Activated T-cell treated with anti-CD3 and anti-CD28 coated beads, Interleukin-2, amount 50 U/mL, for 48 hours (primary cell): ENCODE measurements around the gene SLC9A7.
A peak's percentile ranks its signal among the peaks of the same experiment; 100 is the strongest.

Source experiments
- DNase-seq, 2 experiments: peaks; one replicate each; pipeline ENCODE4 v3.0.0-alpha.2; 2020

Gene SLC9A7

DNA sequence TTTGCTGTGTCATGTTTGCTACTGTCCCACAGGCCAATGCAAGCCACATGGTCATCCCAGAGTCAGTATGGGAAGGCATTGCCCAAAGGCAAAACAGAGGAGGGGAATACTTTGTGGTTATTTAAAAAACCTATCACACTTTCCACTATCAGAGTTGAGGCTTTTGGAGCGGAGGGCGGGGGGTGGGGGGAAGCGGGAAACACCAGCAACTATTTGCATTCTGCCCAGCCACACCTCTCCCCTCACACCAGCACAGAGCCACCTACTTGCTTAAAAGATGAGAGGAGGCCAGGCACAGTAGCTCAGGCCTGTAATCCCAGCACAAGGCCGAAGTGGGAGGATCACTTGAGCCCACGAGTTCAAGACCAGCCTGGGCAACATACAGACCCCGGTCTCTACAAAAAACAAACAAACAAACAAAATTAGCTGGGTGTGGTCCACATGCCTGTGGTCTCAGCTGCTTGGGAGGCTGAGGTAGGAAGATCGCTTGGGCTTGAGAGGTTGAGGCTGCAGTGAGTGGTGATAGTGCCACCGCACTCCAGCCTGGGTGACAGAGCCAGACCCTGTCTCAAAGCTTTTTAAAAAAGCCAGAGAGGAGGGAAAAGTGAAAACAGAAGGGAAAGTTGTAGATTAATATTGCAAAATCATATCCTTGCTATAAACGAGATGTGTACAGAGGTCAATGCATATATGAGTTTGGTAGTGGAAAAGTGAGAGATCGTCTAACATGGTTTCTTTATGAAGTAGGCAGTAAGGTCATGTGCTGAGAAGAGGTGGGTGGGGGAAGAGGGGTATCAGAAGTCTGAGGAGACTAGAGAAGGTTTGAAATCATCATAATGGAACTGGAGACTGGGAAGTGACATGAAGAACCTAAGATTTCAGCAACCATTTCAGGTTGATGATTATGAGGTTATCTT, 187.2 kb downstream of the SLC9A7 start:
- peak in 1 of 2 experiments; percentile 27 for DNase-seq

DNA sequence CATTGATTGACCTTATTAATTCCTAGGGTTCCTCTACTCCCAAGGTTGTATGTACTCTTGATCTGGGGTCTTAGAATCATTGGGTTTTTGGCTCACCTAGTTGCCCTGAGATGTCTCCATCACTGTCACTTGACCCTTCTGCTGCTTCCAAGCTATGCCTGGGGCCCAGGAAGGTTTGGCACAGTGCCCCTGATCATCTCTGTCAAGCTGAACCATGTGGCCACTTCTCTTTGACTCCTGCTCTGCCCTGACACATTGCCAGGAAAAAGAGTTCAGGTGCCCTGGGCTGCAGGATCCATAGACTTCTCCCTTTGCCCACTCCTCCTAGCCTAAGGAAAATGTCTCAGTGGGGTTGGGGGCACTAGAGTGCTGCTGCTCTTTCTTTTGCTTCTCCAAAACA, 189.3 kb downstream of the SLC9A7 start:
- no peak for DNase-seq

DNA sequence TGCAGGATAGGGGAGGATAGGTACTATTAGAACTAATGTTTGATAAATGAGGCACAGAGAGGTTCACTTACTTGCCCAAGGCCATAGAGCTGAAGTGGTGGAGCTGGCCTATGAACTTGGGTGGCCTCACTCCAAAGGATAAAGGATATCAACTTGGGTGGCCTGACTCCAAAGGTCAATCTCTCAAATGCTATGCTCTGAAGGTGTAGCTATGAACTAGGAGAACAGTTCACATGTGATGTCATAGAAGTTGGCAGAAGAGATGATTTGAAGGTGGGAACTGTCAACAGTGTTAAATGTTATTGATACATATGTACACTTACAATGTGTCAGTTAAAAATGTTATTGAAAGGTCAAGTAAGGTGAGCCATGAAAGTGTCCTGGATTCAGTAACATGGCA, 191.5 kb downstream of the SLC9A7 start:
- no peak for DNase-seq

DNA sequence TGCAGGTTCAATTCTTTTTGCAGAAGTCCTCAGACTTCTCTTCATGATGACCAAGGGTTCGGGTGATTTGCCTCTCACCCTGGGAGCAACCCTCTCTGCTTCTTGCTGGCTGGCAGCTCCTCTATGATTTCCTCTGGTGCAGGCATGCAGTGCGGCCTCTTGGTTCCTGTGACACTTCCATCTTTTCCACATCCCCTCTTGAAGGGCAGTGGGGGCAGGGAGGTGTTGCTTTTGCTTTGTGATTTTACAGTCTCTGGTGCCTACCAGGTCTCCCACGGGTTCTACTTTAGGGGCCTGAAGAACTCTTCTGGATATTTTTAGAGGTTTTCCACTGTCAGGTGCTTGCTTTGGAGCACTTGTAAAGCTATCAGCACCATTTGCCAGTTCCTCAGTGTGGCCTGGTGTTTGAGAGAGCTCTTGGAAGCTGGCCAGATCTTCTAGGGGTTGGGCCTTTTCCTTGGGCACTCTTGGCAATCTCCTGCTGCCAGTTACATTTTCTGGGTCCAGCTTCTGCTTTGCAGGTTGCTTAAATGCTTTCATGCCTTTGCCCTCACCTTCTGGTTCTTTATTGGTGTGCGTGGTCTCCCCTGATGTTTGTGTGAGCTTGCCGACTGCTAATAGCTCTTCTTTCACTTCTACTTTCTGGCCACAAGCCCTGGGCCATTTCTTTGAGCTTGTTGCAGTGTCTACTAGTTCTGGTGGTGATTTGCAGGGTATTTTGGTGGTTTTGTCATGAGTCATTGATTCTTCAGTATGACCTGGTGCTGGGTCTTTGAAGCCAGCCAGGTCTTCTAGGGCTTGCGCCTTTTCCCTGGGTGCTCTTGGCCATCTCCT, 196.9 kb downstream of the SLC9A7 start:
- no peak for DNase-seq

DNA sequence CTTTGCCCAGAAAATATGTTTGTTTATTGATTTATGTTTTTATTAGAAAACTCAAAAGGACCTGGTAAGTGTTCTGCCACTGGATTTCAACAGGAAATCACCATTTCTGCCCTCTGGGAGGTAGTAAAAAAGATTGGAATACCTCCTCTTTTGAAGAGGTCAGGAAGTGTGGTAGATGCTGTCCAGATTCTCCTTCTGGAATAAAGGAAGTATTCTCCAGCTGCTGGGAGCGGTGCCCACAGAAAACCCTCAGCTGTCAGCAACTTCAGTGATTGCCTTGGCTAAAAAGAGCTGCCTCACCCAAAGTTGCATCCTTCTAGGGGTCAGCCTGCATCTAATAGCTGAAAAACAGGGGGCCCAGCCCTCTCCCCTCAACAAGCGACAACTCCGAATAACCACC, 199.9 kb downstream of the SLC9A7 start:
- no peak for DNase-seq

DNA sequence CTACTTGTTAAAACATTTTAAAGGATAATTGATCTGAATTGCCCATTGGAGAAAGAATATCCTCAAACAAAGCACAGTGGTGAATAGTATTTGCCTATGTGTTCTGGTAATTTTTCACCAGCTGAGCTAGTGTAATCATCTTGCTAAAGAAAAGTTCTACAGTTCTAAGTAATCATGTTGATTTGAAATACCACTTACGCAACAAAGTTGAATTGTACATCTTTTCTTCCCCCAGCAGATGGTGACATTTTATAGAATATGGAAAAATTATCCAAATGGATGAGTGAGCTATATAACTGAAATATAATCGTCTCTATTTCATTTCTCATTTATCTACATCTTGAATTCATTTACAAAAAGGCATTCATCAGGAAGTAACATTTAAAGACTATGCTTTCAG, 204.0 kb downstream of the SLC9A7 start:
- no peak for DNase-seq

DNA sequence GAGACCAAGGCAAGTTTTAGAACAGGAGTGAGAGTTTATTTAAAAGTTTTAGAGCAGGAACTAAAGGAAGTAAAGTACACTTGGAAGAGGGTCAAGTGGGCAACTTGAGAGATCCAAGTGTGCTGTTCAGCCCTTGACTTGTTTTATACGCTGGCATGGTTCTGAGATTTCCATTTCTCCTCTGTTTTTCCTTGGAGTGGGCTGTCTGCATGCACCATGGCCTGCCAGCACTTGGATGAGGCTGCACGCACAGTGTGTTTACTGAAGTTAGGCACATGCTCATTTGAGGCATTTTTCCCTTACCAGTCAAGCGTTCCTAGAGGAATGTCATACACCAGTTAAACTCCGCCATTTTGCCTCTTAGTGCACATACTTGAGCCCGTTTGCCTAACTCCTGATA, 205.0 kb downstream of the SLC9A7 start:
- no peak for DNase-seq

DNA sequence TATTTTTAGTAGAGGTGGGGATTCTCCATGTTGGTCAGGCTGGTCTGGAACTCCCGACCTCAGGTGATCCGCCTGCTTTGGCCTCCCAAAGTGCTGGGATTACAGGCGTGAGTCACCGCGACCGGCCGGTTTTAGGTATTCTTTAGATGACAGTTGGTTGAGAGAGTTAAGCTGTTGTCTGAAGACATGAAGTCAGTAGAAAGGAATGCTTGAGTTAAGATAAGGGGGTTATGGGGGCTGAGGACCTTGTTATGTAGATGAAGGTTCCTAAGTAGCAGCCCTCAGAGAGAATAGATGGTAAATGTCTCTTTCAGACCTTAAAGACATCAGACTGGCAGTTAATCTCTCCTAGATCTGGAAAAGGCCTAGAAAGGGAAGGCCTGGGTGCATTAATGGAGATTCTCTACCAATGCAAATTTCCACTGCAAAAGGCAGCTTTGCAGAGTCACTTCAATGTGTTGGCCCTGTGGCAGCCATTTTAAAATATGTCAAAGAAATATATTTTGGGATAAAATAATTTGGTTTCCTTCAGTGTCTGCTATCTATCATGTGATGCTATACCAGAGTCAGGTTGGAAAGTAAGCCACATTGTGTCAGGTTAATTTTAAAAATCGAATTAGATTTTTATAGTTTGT, 207.3 kb downstream of the SLC9A7 start:
- no peak for DNase-seq

DNA sequence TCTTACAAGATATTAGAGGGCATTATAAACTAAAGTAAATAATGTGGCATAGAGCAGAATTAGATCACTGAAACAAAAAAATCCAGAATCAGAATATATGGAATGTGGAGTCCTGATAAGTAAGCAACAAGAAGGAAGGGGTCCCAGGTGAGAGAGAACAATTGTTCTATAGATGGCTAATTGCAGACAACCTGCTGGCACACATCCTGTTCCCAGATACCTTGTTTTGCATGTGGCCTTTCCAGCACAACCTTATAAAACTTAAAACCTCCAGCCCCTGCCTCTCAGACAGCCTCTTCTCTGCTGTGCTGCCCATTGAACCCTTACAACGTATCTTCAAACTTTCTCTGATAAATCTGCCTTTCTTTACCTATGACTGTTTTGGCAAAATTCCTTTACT, 209.0 kb downstream of the SLC9A7 start:
- no peak for DNase-seq
